A549 (cell line): ENCODE measurements around the gene INSM2. TPM values are rescaled to one million over a fixed set of nuclear protein-coding genes. Genes with fewer than 3 reads are reported as not detected.

ENCODE experiments used
- ATAC-seq, 2 experiments: fragments of 200-7000 bp in 1 of 2; fragments of >200 bp in 1 of 2; cut with Nextera tagmentation in 1 of 2; cut with Tn5 transposase in 1 of 2; 3 replicates each; pipeline versions ENCODE4 v1.8.0 to v1.9.1; 2018 to 2020; ENCODE audit warnings: mild to moderate bottlenecking in 1 of 2, moderate library complexity in 1 of 2
- CTCF ChIA-PET: fragments of 300-600 bp; sonication (Branson Sonifier 250); formaldehyde crosslinking; extraction: SDS; loops from one replicate; lab custom pipeline; 2021; ENCODE audit warnings: antibody characterized with exemption, inconsistent platforms; lab: Yijun Ruan, JAX
- POLR2A ChIA-PET: fragments of 350-600 bp; formaldehyde crosslinking; extraction: SDS; loops from one replicate; lab custom pipeline; 2021; ENCODE audit warnings: antibody characterized with exemption, inconsistent platforms; lab: Yijun Ruan, JAX
- DNase-seq, 2 experiments: peaks; one replicate each; pipeline versions ENCODE4 v3.0.0 to v3.0.0-alpha.2; 2011 to 2016; ENCODE audit warnings: low read depth in 1 of 2, low spot score in 1 of 2
- FAIRE-seq: peaks from 2 replicates; lab custom pipeline; 2011; peaks lifted over from hg19 to GRCh38; lab: Jason Lieb, UNC
- H3K27ac ChIP-seq, 2 experiments: fragments of >200 bp; sonication (Bioruptor Twin); formaldehyde crosslinking; 3 replicates each; pipeline ENCODE4 v1.5.1; 2016 to 2017
- H3K4me1 ChIP-seq: fragments of >200 bp; sonication (Bioruptor Twin); formaldehyde crosslinking; 3 replicates; pipeline ENCODE4 v1.6.1; 2016
- H3K4me2 ChIP-seq: fragments of >200 bp; sonication (Bioruptor Twin); formaldehyde crosslinking; 3 replicates; pipeline ENCODE4 v1.6.1; 2016
- H3K4me3 ChIP-seq: fragments of >200 bp; sonication (Bioruptor Twin); formaldehyde crosslinking; 3 replicates; pipeline ENCODE4 v1.5.1; 2016
- H3K9me3 ChIP-seq: fragments of >200 bp; sonication (Bioruptor Twin); formaldehyde crosslinking; 3 replicates; pipeline ENCODE4 v1.6.1; 2016
- BHLHE40 ChIP-seq: IDR thresholded peaks from 2 replicates; pipeline ENCODE4 v1.6.1; 2012; ENCODE audit warnings: low read depth, low read length, inconsistent platforms
- CBX8 ChIP-seq: fragments of 200-600 bp; sonication (generic); IDR thresholded peaks from 2 replicates; pipeline ENCODE4 v1.6.1; 2016
- CEBPB ChIP-seq, 2 experiments: fragments of >200 bp in 1 of 2; sonication (Bioruptor Twin) in 1 of 2; formaldehyde crosslinking in 1 of 2; IDR thresholded peaks; 2 replicates each; pipeline ENCODE4 v1.6.1; 2012 to 2016
- CHD4 ChIP-seq: fragments of 200-600 bp; sonication (generic); IDR thresholded peaks from 2 replicates; pipeline ENCODE4 v1.6.1; 2016; ENCODE audit warnings: antibody characterized with exemption, mild to moderate bottlenecking, borderline replicate concordance
- EHMT2 ChIP-seq: fragments of 200-600 bp; sonication (generic); IDR thresholded peaks from 2 replicates; pipeline ENCODE4 v1.6.1; 2016; ENCODE audit warnings: antibody characterized with exemption, low read depth, mild to moderate bottlenecking, moderate library complexity
- FOSL2 ChIP-seq, 2 experiments: fragments of 450-650 bp in 1 of 2; fragments of >200 bp in 1 of 2; sonication (Bioruptor Twin) in 1 of 2; formaldehyde crosslinking; IDR thresholded peaks; 2 replicates each; pipeline versions ENCODE4 v1.5.0 to v1.6.1; 2016 to 2020; ENCODE audit warnings: mild to moderate bottlenecking in 1 of 2, moderate library complexity in 1 of 2
- HDAC2 ChIP-seq: fragments of 200-600 bp; sonication (generic); IDR thresholded peaks from 2 replicates; pipeline ENCODE4 v1.6.1; 2016
- HOXA7 ChIP-seq: fragments of 250-450 bp; sonication (Bioruptor Pico); IDR thresholded peaks from 2 replicates; pipeline ENCODE4 v1.5.0; 2020; ENCODE audit warnings: mild to moderate bottlenecking, moderate library complexity
- HOXB5 ChIP-seq: fragments of 250-450 bp; sonication (Bioruptor Pico); IDR thresholded peaks from 2 replicates; pipeline ENCODE4 v1.5.0; 2020; ENCODE audit warnings: mild to moderate bottlenecking, moderate library complexity
- KDM5A ChIP-seq: fragments of 200-600 bp; sonication (generic); IDR thresholded peaks from 2 replicates; pipeline ENCODE4 v1.6.1; 2016; ENCODE audit warnings: antibody characterized with exemption, mild to moderate bottlenecking
- MAFK ChIP-seq: fragments of 450-650 bp; IDR thresholded peaks from 2 replicates; pipeline ENCODE4 v1.6.1; 2014; ENCODE audit not compliant: partially characterized antibody
- MAZ ChIP-seq: fragments of 150-350 bp; IDR thresholded peaks from 2 replicates; pipeline ENCODE4 v1.6.1; 2014; ENCODE audit warnings: antibody characterized with exemption, low read depth, low read length, borderline replicate concordance
- NR3C1 ChIP-seq: fragments of >200 bp; sonication (Bioruptor Twin); formaldehyde crosslinking; IDR thresholded peaks from 3 replicates; pipeline ENCODE4 v1.6.1; 2017
- RAD21 ChIP-seq, 2 experiments: fragments of >200 bp in 1 of 2; sonication (Bioruptor Twin) in 1 of 2; formaldehyde crosslinking in 1 of 2; IDR thresholded peaks in 1 of 2; conservative IDR thresholded peaks in 1 of 2; 2 replicates in 1 of 2; 3 replicates in 1 of 2; pipeline ENCODE4 v1.6.1; 2012 to 2018; ENCODE audit warnings: inconsistent platforms in 1 of 2
- REST ChIP-seq: fragments of 200-600 bp; sonication (generic); IDR thresholded peaks from 2 replicates; pipeline ENCODE4 v1.6.1; 2016; ENCODE audit warnings: antibody characterized with exemption, mild to moderate bottlenecking, moderate library complexity
- TP53 ChIP-seq: fragments of 250-450 bp; sonication (Bioruptor Pico); IDR thresholded peaks from 2 replicates; pipeline ENCODE4 v1.5.0; 2021; ENCODE audit warnings: mild to moderate bottlenecking, moderate library complexity
- ZC3H11A ChIP-seq: fragments of 450-650 bp; IDR thresholded peaks from 2 replicates; pipeline ENCODE4 v1.6.1; 2014; ENCODE audit warnings: antibody characterized with exemption, mild to moderate bottlenecking
- WGBS: methylation state at CpG from one replicate; pipeline ENCODE4 v1.1.6; 2017; ENCODE audit errors: missing lambda C conversion rate; 5-methylcytosine and 5-hydroxymethylcytosine counted together
- polyA plus RNA-seq, 4 experiments: library from polyadenylated mRNA; depleted of rRNA in 3 of 4; stranded (reverse); fragments of >200 nt; fragmentation: RNase III in 1 of 4; extraction: RNeasy Plus Mini Kit Qiagen cat#74134 plus additional on column Dnase treatment in 1 of 4; gene quantifications; 2 replicates in 3 of 4; 3 replicates in 1 of 4; pipeline ENCODE4 v1.2.3, GENCODE V29; 2011 to 2017
- TF ChIP-seq, protein P1 (sequence below): fragments of 150-350 bp; IDR thresholded peaks from 2 replicates; pipeline ENCODE4 v1.6.1; 2014; ENCODE audit warnings: low read depth, mild to moderate bottlenecking, low read length
- TF ChIP-seq, protein P2 (sequence below): IDR thresholded peaks from 2 replicates; pipeline ENCODE4 v1.6.1; 2012; ENCODE audit warnings: low read depth, borderline replicate concordance
- TF ChIP-seq, protein P3 (sequence below): fragments of 250-450 bp; sonication (Bioruptor Pico); IDR thresholded peaks from 2 replicates; pipeline ENCODE4 v1.5.0; 2021; ENCODE audit warnings: mild to moderate bottlenecking, moderate library complexity, borderline replicate concordance

Gene INSM2
- polyA plus RNA-seq, 2 of the 4 experiments (the other 2 are of a cell fraction) = not detected

- ChIA-PET CTCF (no interaction called here), POLR2A (no interaction called here)
- Histone ChIP-seq H3K4me2 (no peak overlapping the region), H3K4me3 (no peak overlapping the region), H3K4me1 (no peaks in the 10 kb centered on the region), H3K9me3 (no peaks in the 10 kb centered on the region), H3K27ac (no peak overlapping the region)
- ATAC-seq (no peak), FAIRE-seq (no peak), DNase-seq (no peak)
- TF ChIP-seq CHD4 (no peak), NR3C1 (no peak), HOXB5 (no peak), HDAC2 (no peak), RAD21 (conservative IDR thresholded peaks at IDR 0.05 in 1 of 2, IDR thresholded peaks at IDR 0.05 in 1 of 2) (no peak), CBX8 (no peak), EHMT2 (no peak), CEBPB (IDR thresholded peaks at IDR 0.05) (no peak), KDM5A (no peak), HOXA7 (no peak), TP53 (no peak), MAFK (no peak), BHLHE40 (no peak)
- TF ChIP-seq, protein P1, sequence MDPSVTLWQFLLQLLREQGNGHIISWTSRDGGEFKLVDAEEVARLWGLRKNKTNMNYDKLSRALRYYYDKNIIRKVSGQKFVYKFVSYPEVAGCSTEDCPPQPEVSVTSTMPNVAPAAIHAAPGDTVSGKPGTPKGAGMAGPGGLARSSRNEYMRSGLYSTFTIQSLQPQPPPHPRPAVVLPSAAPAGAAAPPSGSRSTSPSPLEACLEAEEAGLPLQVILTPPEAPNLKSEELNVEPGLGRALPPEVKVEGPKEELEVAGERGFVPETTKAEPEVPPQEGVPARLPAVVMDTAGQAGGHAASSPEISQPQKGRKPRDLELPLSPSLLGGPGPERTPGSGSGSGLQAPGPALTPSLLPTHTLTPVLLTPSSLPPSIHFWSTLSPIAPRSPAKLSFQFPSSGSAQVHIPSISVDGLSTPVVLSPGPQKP = no peak
Observed at GRCh38 chr14:35506927-35507326, 27.0 kb upstream of the INSM2 start.

DNA sequence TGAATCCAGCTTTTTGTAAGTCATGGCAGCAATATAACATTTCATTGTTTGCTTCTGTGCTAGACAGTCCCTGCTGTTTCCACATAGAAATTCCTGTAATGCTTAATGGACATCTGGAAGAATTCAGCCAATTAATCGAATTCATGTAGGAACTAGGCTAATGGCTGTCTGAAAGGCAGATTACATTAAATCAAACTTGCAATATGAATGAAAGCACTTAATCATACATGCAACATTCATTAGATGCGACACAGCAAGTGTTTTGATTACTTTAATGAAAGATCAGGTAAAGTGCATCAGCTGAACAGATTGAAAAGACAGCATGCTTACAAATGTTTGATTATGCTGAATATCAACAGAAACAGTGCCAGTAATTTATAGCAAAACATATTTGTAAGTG lies 24.1 kb upstream of the INSM2 start:
- FAIRE-seq (no peak), DNase-seq (no peak), ATAC-seq (no peak)
- WGBS = 12% methylated on average over 2 of the region's 2 CpGs
- CTCF ChIA-PET = no interaction called here
- TF ChIP-seq, protein P2, sequence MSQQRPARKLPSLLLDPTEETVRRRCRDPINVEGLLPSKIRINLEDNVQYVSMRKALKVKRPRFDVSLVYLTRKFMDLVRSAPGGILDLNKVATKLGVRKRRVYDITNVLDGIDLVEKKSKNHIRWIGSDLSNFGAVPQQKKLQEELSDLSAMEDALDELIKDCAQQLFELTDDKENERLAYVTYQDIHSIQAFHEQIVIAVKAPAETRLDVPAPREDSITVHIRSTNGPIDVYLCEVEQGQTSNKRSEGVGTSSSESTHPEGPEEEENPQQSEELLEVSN = no peak
- TF ChIP-seq REST = no peak
- TF ChIP-seq, protein P3, sequence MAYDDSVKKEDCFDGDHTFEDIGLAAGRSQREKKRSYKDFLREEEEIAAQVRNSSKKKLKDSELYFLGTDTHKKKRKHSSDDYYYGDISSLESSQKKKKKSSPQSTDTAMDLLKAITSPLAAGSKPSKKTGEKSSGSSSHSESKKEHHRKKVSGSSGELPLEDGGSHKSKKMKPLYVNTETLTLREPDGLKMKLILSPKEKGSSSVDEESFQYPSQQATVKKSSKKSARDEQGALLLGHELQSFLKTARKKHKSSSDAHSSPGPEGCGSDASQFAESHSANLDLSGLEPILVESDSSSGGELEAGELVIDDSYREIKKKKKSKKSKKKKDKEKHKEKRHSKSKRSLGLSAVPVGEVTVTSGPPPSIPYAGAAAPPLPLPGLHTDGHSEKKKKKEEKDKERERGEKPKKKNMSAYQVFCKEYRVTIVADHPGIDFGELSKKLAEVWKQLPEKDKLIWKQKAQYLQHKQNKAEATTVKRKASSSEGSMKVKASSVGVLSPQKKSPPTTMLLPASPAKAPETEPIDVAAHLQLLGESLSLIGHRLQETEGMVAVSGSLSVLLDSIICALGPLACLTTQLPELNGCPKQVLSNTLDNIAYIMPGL (CRISPR knock-in tag) = no peak
- TF ChIP-seq ZC3H11A = no peak
- no peak for TF ChIP-seq MAZ
- no peak for TF ChIP-seq HDAC2
- no peak for TF ChIP-seq FOSL2 (IDR thresholded peaks at IDR 0.05)
- TF ChIP-seq FOSL2 (CRISPR knock-in tag; IDR thresholded peaks at IDR 0.05) = no peak
- no peak for TF ChIP-seq RAD21 (conservative IDR thresholded peaks at IDR 0.05 in 1 of 2, IDR thresholded peaks at IDR 0.05 in 1 of 2)
- Histone ChIP-seq H3K4me1 (no peaks in the 10 kb centered on the region), H3K9me3 (no peaks in the 10 kb centered on the region), H3K27ac (no peak overlapping the region), H3K4me3 (no peak overlapping the region), H3K4me2 (no peak overlapping the region)
- POLR2A ChIA-PET = no interaction called here
